Measurements from ENCODE around the gene DCUN1D4. TPM values are rescaled to one million over a fixed set of nuclear protein-coding genes. Genes with fewer than 3 reads are reported as not detected.
A peak's percentile ranks its signal among the peaks of the same experiment; 100 is the strongest.

The DCUN1D4 gene
- total and polyA plus RNA-seq, 12 donors: 11.0 to 48.7 (median 37.0) TPM

GRCh38 chr4:51880016-51880915 lies 37.3 kb downstream of the DCUN1D4 start:
- 97% methylated on average over 9 of the region's 9 CpGs for WGBS, 2 donors
- no peak overlapping the region for H3K4me3 ChIP-seq
- intact Hi-C loops (cut with DNase I): no loop called here
- DNase-seq (no peak), ATAC-seq (no peak)
- no peak for TF ChIP-seq CTCF (IDR thresholded peaks at IDR 0.05)
- H3K9me3 ChIP-seq: no peaks in the 10 kb centered on the region
- no peaks in the 10 kb centered on the region for H3K27me3 ChIP-seq
- H3K27ac ChIP-seq: no peak overlapping the region
- H3K36me3 ChIP-seq: peaks cover 0 to 92% (median 36%) of the 10 kb centered on the region in 9 donors
- H3K4me1 ChIP-seq: no peaks in the 10 kb centered on the region

GRCh38 chr4:51884055-51884454 lies 41.1 kb downstream of the DCUN1D4 start:
- no peaks in the 10 kb centered on the region for H3K4me1 ChIP-seq
- no peak overlapping the region for H3K27ac ChIP-seq
- ATAC-seq (no peak), DNase-seq (no peak)
- intact Hi-C loops (cut with DNase I): no loop called here
- 54 to 67% methylated on average over 2 of the region's 2 CpGs for WGBS, 2 donors
- TF ChIP-seq CTCF (IDR thresholded peaks at IDR 0.05): no peak
- peaks cover 0 to 92% (median 18%) of the 10 kb centered on the region in 9 donors for H3K36me3 ChIP-seq
- no peaks in the 10 kb centered on the region for H3K9me3 ChIP-seq
- H3K27me3 ChIP-seq: no peaks in the 10 kb centered on the region
- H3K4me3 ChIP-seq: no peak overlapping the region

GRCh38 chr4:51884606-51885005 lies 41.7 kb downstream of the DCUN1D4 start:
- no peak overlapping the region for H3K4me3 ChIP-seq
- intact Hi-C loops (cut with DNase I): no loop called here
- no peaks in the 10 kb centered on the region for H3K27me3 ChIP-seq
- no peak for TF ChIP-seq CTCF (IDR thresholded peaks at IDR 0.05)
- WGBS, 2 donors: 89 to 97% methylated on average over 2 of the region's 2 CpGs
- H3K27ac ChIP-seq: no peak overlapping the region
- H3K36me3 ChIP-seq: peaks cover 0 to 92% (median 18%) of the 10 kb centered on the region in 9 donors
- no peak for DNase-seq
- H3K4me1 ChIP-seq: no peaks in the 10 kb centered on the region
- no peak for ATAC-seq
- H3K9me3 ChIP-seq: no peaks in the 10 kb centered on the region

- no peaks in the 10 kb centered on the region for H3K9me3 ChIP-seq
- H3K27ac ChIP-seq: no peak overlapping the region
- ATAC-seq (no peak), DNase-seq (no peak)
- 62 to 74% methylated on average over 5 of the region's 5 CpGs for WGBS, 2 donors
- intact Hi-C loops (cut with DNase I): no loop called here
- H3K36me3 ChIP-seq: peaks cover 0 to 91% (median 19%) of the 10 kb centered on the region in 9 donors
- no peak overlapping the region for H3K4me3 ChIP-seq
- no peaks in the 10 kb centered on the region for H3K27me3 ChIP-seq
- peak; percentile 6 to 54 (median 38) for TF ChIP-seq CTCF (IDR thresholded peaks at IDR 0.05)
- H3K4me1 ChIP-seq: no peaks in the 10 kb centered on the region
Observed at GRCh38 chr4:51885363-51885762, 42.4 kb downstream of the DCUN1D4 start.
